Large intestine (tissue), 3 donors: Measurements from ENCODE around the gene LRRC7. TPM values are rescaled to one million over a fixed set of nuclear protein-coding genes. Genes with fewer than 3 reads are reported as not detected.

Experiments used
- DNase-seq, 2 donors: peaks; one replicate each; pipeline versions ENCODE4 v3.0.0 to v3.0.0-alpha.2; 2013
- H3K27ac ChIP-seq: one replicate; pipeline ENCODE4 v1.5.1; 2013; ENCODE audit warnings: low read length
- H3K27me3 ChIP-seq: 2 replicates; pipeline ENCODE4 v1.6.1; 2013; ENCODE audit warnings: low read length; ENCODE audit not compliant: control insufficient read depth, insufficient read depth
- H3K36me3 ChIP-seq: 2 replicates; pipeline ENCODE4 v1.6.1; 2013; ENCODE audit warnings: low read length; ENCODE audit not compliant: control insufficient read depth, insufficient read depth
- H3K4me1 ChIP-seq: one replicate; pipeline ENCODE4 v1.6.1; 2013; ENCODE audit warnings: low read length; ENCODE audit not compliant: control insufficient read depth, insufficient read depth
- H3K4me3 ChIP-seq: one replicate; pipeline ENCODE4 v1.5.1; 2013; ENCODE audit warnings: low read length
- H3K9me3 ChIP-seq: one replicate; pipeline ENCODE4 v1.6.1; 2013; ENCODE audit warnings: mild to moderate bottlenecking, low read depth, low read length, moderate library complexity; ENCODE audit not compliant: control insufficient read depth
- WGBS: methylation state at CpG from one replicate; pipeline ENCODE4 v1.1.5; 2013; ENCODE audit warnings: low lambda C conversion rate; ENCODE audit not compliant: insufficient coverage; 5-methylcytosine and 5-hydroxymethylcytosine counted together
- polyA plus RNA-seq: library from polyadenylated mRNA; unstranded; fragments of 120-200 nt; gene quantifications from one replicate; pipeline ENCODE4 v1.2.1, GENCODE V29; 2013

Gene LRRC7
- polyA plus RNA-seq, 1 donor, result 5.1 TPM

DNA sequence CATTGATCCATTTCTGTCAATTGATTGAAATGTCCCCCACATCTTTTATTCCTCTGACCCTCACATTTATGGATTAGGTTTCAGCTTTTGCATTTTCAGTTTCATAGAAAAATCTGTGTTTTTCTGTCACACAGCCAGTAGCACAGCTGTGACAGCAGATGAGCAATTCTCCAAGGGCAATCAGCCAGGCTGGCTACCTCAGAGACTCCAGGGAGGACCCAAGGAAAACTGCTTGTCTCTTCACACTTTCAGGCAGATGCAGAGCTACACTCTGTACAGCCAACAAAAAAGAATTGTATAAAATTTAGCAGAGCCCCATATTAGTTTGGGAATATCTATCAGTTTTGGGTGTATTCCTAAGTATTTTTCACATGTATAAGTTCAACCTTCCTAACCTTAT lies 257.2 kb downstream of the LRRC7 start:
- Histone ChIP-seq H3K36me3 (no peaks in the 10 kb centered on the region), H3K27me3 (no peaks in the 10 kb centered on the region), H3K9me3 (no peaks in the 10 kb centered on the region), H3K27ac (no peak overlapping the region), H3K4me3 (no peak overlapping the region), H3K4me1 (no peaks in the 10 kb centered on the region)
- no peak for DNase-seq

DNA sequence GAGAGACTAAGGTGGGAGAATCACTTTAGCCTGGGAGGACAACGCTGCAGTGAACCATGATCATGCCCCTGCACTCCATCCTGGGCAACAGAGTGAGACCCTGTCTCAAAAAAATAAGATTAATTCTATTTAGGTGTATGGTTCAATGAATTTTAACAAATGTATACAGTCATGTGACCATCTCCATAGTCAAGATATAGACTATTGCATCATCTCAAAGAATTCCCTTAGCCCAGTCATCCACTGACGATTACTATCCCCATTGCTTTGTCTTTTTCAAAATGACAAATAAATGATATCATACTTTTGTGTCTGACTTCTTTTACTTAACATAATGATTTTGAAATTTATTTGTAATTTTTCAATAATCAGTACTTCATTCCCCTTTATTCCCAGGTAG lies 260.0 kb downstream of the LRRC7 start:
- 100% methylated on average over 1 of the region's 2 CpGs for WGBS
- H3K27me3 ChIP-seq, result no peaks in the 10 kb centered on the region
- no peaks in the 10 kb centered on the region for H3K4me1 ChIP-seq
- DNase-seq, result no peak
- H3K27ac ChIP-seq, result no peak overlapping the region
- no peaks in the 10 kb centered on the region for H3K36me3 ChIP-seq
- H3K9me3 ChIP-seq, result no peaks in the 10 kb centered on the region
- H3K4me3 ChIP-seq, result no peak overlapping the region

DNA sequence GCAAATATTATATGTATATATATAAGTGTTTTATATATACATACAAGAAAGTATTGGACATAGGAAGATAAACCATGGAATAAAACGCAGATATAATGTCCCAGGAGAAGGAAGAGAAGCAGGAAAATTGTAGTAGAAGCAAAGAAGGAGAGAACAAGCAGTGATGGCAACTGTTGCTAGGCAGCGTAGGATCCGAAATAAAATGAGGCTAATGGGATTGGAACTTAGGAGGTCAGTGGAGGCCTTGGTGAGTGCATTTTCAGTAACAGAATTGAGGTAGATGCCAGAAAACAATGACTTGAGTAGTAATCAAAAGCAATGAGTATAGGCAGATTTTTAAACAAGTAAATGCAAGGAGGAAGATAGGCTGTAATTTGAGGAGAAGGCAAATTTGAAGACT lies 265.8 kb downstream of the LRRC7 start:
- Histone ChIP-seq H3K27ac (no peak overlapping the region), H3K36me3 (no peaks in the 10 kb centered on the region), H3K4me3 (no peak overlapping the region), H3K4me1 (no peaks in the 10 kb centered on the region), H3K9me3 (no peaks in the 10 kb centered on the region), H3K27me3 (no peaks in the 10 kb centered on the region)
- no peak for DNase-seq
- 73% methylated on average over 3 of the region's 3 CpGs for WGBS

DNA sequence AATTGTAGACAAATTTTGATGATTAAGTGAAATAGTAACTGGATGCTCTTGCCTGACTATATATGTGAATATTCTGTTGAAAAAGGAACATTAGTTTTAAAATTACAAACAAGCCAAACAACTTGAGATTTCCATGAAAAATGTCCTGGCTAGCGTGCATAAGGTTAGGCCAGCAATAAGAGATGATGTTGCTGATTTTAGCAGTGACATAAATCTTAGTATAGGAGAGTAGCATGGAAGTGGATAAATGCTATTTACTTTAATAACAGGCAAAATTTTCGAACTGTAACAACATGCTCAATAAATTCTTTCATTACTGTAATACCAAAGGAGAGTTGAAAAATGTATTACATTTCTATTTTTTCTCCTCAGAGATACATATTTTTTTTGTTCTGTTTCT lies 266.6 kb downstream of the LRRC7 start:
- no peaks in the 10 kb centered on the region for H3K4me1 ChIP-seq

DNA sequence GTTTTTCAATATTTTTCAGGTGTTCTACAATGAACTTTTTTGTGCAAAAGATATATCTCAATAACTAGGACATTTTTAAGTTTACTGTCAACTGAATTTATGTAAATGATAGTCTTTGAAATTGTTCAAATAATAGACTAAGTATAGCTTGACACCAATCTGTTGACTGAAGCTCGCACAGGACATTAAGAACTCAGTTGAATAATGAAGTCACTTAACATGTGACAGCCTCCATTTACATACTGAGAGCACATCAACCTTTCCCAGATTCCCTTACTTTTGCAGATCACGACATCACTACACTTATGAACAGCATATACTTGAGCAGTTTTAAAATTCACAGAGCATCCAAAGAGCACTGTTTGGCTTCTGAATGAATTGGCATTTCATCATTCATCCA lies 268.2 kb downstream of the LRRC7 start:
- no peak overlapping the region for H3K4me3 ChIP-seq
- no peaks in the 10 kb centered on the region for H3K4me1 ChIP-seq
- no CpG with 5 or more reads among the region's 2 CpGs for WGBS
- DNase-seq, result no peak
- no peaks in the 10 kb centered on the region for H3K9me3 ChIP-seq
- no peaks in the 10 kb centered on the region for H3K36me3 ChIP-seq
- H3K27me3 ChIP-seq, result no peaks in the 10 kb centered on the region
- no peak overlapping the region for H3K27ac ChIP-seq

More for the DNA sequence above, 266.6 kb downstream of the LRRC7 start:
- no CpG with 5 or more reads among the region's 2 CpGs for WGBS
- Histone ChIP-seq H3K4me3 (no peak overlapping the region), H3K27ac (no peak overlapping the region), H3K36me3 (no peaks in the 10 kb centered on the region), H3K9me3 (no peaks in the 10 kb centered on the region), H3K27me3 (no peaks in the 10 kb centered on the region)
- DNase-seq, result no peak

DNA sequence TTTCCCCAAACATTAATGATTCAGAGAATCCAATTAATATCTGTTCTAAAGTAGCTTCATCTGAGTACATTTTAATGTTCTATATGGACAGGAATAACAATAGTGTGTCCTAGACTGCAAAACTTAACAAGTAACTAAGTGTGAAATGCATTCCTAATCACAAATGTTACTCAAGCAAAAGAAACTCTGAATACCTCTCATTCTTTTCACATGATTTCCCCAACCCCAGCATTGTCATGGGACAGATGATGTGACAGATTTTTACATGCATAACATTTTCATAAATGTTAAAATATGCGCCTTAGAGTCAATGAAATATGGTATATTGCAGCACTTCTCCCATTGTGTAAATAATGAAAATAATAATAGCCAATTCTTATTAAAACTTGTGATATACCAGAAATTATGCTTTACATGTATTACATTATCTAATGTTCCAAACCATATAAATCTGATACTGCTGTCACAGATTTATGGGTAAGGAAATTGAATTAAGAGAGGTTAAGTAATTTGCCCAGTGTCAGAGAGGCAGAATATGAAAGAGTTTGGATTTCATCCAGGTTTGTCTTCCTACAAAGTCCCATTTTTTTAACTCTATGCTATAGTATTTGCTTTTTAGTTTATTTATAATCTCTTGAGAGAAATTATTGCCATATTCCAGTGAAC lies 269.4 kb downstream of the LRRC7 start:
- H3K4me3 ChIP-seq, result no peak overlapping the region
- H3K27me3 ChIP-seq, result no peaks in the 10 kb centered on the region
- H3K9me3 ChIP-seq, result no peaks in the 10 kb centered on the region
- no peak for DNase-seq
- H3K4me1 ChIP-seq, result no peaks in the 10 kb centered on the region
- no CpG with 5 or more reads among the region's 1 CpG for WGBS
- no peaks in the 10 kb centered on the region for H3K36me3 ChIP-seq
- no peak overlapping the region for H3K27ac ChIP-seq

DNA sequence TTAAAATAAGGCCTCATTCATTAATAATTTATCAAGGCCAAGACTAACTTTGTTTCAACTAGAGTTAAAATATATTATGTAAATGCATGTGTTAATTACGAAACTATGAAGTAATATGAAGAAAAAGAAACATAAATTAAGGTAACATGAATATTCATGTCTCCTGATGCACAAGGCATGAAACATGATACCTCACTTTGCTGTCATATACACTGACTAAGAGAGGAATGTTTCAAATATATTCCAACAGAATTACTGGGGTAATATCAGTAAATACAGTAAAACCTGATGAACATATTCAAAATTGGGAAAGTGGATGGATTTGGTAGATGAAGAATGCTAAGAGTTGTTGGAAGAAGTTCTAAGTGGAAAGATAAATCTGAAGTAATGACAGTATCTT lies 274.6 kb downstream of the LRRC7 start:
- no peaks in the 10 kb centered on the region for H3K9me3 ChIP-seq
- WGBS, result 100% methylated on average over 1 of the region's 1 CpG
- no peaks in the 10 kb centered on the region for H3K36me3 ChIP-seq
- no peak overlapping the region for H3K4me3 ChIP-seq
- no peak overlapping the region for H3K27ac ChIP-seq
- H3K27me3 ChIP-seq, result no peaks in the 10 kb centered on the region
- no peak for DNase-seq
- no peaks in the 10 kb centered on the region for H3K4me1 ChIP-seq

DNA sequence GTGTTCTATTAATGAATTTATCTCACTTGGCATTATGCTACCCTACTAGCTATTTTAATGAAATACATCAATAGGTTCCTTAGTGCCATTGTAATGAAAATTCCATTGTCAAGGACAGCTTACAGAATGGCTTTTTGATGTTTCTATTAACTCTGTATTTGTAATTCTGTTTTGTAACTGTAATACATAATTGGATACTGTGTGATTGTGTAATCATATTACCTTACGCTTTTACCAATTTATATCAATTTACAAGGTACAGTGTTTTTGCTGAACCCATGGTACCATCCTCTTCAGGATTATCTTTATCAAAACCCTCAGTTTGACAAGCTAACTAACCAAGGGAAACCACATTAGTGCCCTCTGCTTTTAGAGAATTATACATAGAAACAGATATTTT lies 277.9 kb downstream of the LRRC7 start:
- no peaks in the 10 kb centered on the region for H3K27me3 ChIP-seq
- 83% methylated on average over 1 of the region's 1 CpG for WGBS
- DNase-seq, result no peak
- no peaks in the 10 kb centered on the region for H3K9me3 ChIP-seq
- H3K4me1 ChIP-seq, result no peaks in the 10 kb centered on the region
- no peaks in the 10 kb centered on the region for H3K36me3 ChIP-seq
- no peak overlapping the region for H3K27ac ChIP-seq
- H3K4me3 ChIP-seq, result no peak overlapping the region

DNA sequence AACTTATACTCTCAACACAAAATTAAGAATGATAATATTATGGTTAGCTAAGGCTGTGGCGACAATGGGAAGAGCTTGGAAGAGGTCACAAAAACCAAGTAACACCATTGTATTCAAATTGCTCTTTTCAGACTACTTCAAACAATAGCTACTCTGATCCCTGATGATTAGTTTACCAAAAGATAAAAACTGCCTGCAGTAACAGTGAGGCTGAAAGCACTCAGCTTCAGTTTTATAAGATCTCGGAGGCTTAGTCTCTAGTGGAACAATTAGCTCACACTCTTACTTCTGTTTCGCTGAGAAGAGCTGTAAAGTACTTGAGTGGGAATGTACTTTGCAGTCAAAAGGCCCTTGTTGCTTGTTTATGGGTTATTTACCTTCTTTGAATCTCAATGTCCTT lies 278.5 kb downstream of the LRRC7 start:
- Histone ChIP-seq H3K4me1 (no peaks in the 10 kb centered on the region), H3K36me3 (no peaks in the 10 kb centered on the region), H3K27ac (no peak overlapping the region), H3K4me3 (no peak overlapping the region), H3K27me3 (no peaks in the 10 kb centered on the region), H3K9me3 (no peaks in the 10 kb centered on the region)
- DNase-seq, result no peak
- WGBS, result no CpG with 5 or more reads among the region's 3 CpGs

DNA sequence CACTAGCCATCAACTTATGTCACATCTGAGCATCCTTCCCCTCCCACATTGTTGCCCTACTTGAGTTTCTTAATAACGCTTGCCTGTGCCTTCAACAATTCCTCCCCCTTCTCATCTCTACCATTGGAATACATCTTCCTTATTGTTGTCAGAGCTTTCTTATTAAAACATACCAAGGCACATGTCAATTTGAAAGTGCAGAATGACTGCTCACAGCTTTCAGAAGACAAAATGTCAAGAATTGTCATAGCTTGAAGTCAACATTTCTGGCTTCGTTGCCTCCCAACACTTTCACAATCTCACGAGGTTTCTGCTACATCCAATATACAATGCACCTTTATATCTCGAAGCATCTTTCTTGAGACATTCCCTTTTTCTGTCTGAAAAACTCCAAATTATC lies 279.9 kb downstream of the LRRC7 start:
- H3K36me3 ChIP-seq, result no peaks in the 10 kb centered on the region
- no peaks in the 10 kb centered on the region for H3K4me1 ChIP-seq
- WGBS, result 100% methylated on average over 1 of the region's 4 CpGs
- DNase-seq, result no peak
- no peak overlapping the region for H3K4me3 ChIP-seq
- H3K9me3 ChIP-seq, result no peaks in the 10 kb centered on the region
- H3K27me3 ChIP-seq, result no peaks in the 10 kb centered on the region
- no peak overlapping the region for H3K27ac ChIP-seq

DNA sequence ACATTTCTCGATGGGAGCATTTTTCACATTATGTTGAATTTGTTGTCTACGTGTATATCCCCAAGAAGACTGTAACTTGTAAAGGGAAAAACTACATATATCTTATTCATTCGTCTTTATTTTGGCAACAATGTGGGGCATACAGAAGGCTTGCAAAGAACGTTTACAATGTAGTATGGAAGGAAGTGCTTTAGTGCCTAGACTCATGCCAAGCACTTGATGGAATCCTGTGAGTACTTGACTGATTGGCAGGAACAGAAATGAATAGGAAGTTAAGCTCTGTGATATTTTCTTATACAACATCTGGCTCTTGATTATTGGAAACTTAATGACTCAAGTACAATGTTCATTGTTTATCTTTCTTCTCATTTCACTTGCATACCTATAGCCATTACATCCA lies 284.4 kb downstream of the LRRC7 start:
- no peak overlapping the region for H3K27ac ChIP-seq
- H3K9me3 ChIP-seq, result no peaks in the 10 kb centered on the region
- WGBS, result 100% methylated on average over 1 of the region's 4 CpGs
- H3K36me3 ChIP-seq, result no peaks in the 10 kb centered on the region
- no peaks in the 10 kb centered on the region for H3K27me3 ChIP-seq
- no peaks in the 10 kb centered on the region for H3K4me1 ChIP-seq
- no peak for DNase-seq
- no peak overlapping the region for H3K4me3 ChIP-seq
